SK-MEL-5 (cell line): ENCODE data around the gene AKAP12. TPM values are rescaled to one million over a fixed set of nuclear protein-coding genes. Genes with fewer than 3 reads are reported as not detected.
"Not testable (repeated sequence)": the region's sequence is repeated elsewhere in the genome, so short reads cannot be mapped to it uniquely, and the experiment has no call there.

ENCODE experiments used
- DNase-seq: peaks from one replicate; pipeline ENCODE4 v3.0.0-alpha.2; 2016; ENCODE audit warnings: low read depth, low spot score
- in situ Hi-C: cut with HindIII; loops from 2 replicates; pipeline ENCODE4 v1.10.0; 2016; ENCODE audit warnings: low sequenced_read_pairs, high pct_unique_total_duplicates, low pct_unique_long_range_greater_than_20kb
- total RNA-seq: library from RNA; depleted of rRNA; stranded (reverse); fragments of >200 nt; shearing (Covaris generic); gene quantifications from 2 replicates; pipeline ENCODE4 v1.2.3, GENCODE V29; 2014

The AKAP12 gene
- total RNA-seq, 1 experiment from 2014 or later, result 24.6 TPM

- in situ Hi-C loops, result no loop called here
- no peak for DNase-seq
These were observed 53.4 kb downstream of the AKAP12 start for GRCh38 chr6:151292974-151293687.

- DNase-seq, result no peak
- in situ Hi-C loops, result no loop called here
These were observed 53.9 kb downstream of the AKAP12 start for GRCh38 chr6:151293688-151294016.

GRCh38 chr6:151294561-151295101 is 54.9 kb downstream of the AKAP12 start:
- DNase-seq, result no peak
- in situ Hi-C loops, result no loop called here

GRCh38 chr6:151297886-151298285 is 58.1 kb downstream of the AKAP12 start:
- in situ Hi-C loops, result no loop called here
- no peak for DNase-seq

GRCh38 chr6:151299011-151299410 is 59.2 kb downstream of the AKAP12 start:
- in situ Hi-C loops, result no loop called here
- no peak for DNase-seq

GRCh38 chr6:151300267-151300991 is 60.7 kb downstream of the AKAP12 start:
- in situ Hi-C loops, result loop anchor here (25.0 kb wide), 1 partner anchor 288 kb away; no protein-coding TSS in a partner anchor
- DNase-seq, result no peak

GRCh38 chr6:151301547-151301946 is 61.8 kb downstream of the AKAP12 start:
- in situ Hi-C loops, result loop anchor here (25.0 kb wide), 1 partner anchor 289 kb away; no protein-coding TSS in a partner anchor
- DNase-seq, result no peak

GRCh38 chr6:151303231-151303630 is 63.5 kb downstream of the AKAP12 start:
- DNase-seq, result no peak
- in situ Hi-C loops, result loop anchor here (25.0 kb wide), 1 partner anchor 291 kb away; no protein-coding TSS in a partner anchor

- no peak for DNase-seq
- in situ Hi-C loops, result loop anchor here (25.0 kb wide), 1 partner anchor 294 kb away; no protein-coding TSS in a partner anchor
These were observed 66.6 kb downstream of the AKAP12 start for GRCh38 chr6:151306269-151306783.

- DNase-seq, result no peak
- in situ Hi-C loops, result loop anchor here (25.0 kb wide), 1 partner anchor 295 kb away; no protein-coding TSS in a partner anchor
These were observed 67.7 kb downstream of the AKAP12 start for GRCh38 chr6:151307501-151307900.

- in situ Hi-C loops, result loop anchor here (25.0 kb wide), 1 partner anchor 297 kb away; no protein-coding TSS in a partner anchor
These were observed 69.9 kb downstream of the AKAP12 start for GRCh38 chr6:151309619-151310018.

GRCh38 chr6:151310279-151310678 is 70.5 kb downstream of the AKAP12 start:
- no peak for DNase-seq
- in situ Hi-C loops, result loop anchor here (25.0 kb wide), 1 partner anchor 298 kb away; no protein-coding TSS in a partner anchor

More at GRCh38 chr6:151309619-151310018, 69.9 kb downstream of the AKAP12 start:
- DNase-seq, result no peak

GRCh38 chr6:151310852-151311767 is 71.3 kb downstream of the AKAP12 start:
- in situ Hi-C loops, result loop anchor here (25.0 kb wide), 1 partner anchor 299 kb away; no protein-coding TSS in a partner anchor
- no peak for DNase-seq

- DNase-seq, result no peak
- in situ Hi-C loops, result loop anchor here (25.0 kb wide), 1 partner anchor 301 kb away; no protein-coding TSS in a partner anchor
These were observed 73.3 kb downstream of the AKAP12 start for GRCh38 chr6:151313066-151313491.

GRCh38 chr6:151315661-151316060 is 75.9 kb downstream of the AKAP12 start:
- in situ Hi-C loops, result loop anchor here (25.0 kb wide), 1 partner anchor 303 kb away; no protein-coding TSS in a partner anchor
- not testable (repeated sequence) for DNase-seq

- in situ Hi-C loops, result loop anchor here (25.0 kb wide), 1 partner anchor 305 kb away; no protein-coding TSS in a partner anchor
- peak; percentile 1 for DNase-seq
These were observed 77.6 kb downstream of the AKAP12 start for GRCh38 chr6:151317103-151317994.
